ENCODE data around the gene BRCA2.

DNA sequence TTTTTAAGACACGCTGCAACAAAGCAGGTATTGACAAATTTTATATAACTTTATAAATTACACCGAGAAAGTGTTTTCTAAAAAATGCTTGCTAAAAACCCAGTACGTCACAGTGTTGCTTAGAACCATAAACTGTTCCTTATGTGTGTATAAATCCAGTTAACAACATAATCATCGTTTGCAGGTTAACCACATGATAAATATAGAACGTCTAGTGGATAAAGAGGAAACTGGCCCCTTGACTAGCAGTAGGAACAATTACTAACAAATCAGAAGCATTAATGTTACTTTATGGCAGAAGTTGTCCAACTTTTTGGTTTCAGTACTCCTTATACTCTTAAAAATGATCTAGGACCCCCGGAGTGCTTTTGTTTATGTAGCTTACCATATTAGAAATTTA, 1.2 kb downstream of the BRCA2 start:
- no peak for TF ChIP-seq EZH2phosphoT487 (IDR thresholded peaks at IDR 0.05; ENCODE audit: insufficient read depth, low read depth)
- TF ChIP-seq EZH2 (IDR thresholded peaks at IDR 0.05; ENCODE audit: insufficient read depth, poor library complexity, severe bottlenecking): no peak

Data from GM23248 (cell line).